22Rv1 (cell line): ENCODE data around the gene CHST6.
"Not testable (repeated sequence)": the region's sequence is repeated elsewhere in the genome, so short reads cannot be mapped to it uniquely, and the experiment has no call there.

Experiments used
- ZFX ChIP-seq: fragments of 450-650 bp; IDR thresholded peaks from 2 replicates; pipeline ENCODE4 v1.6.1; 2017; ENCODE audit warnings: antibody characterized with exemption, borderline replicate concordance
- TF ChIP-seq, protein P1 (sequence below): fragments of 450-650 bp; IDR thresholded peaks from 2 replicates; pipeline ENCODE4 v1.5.1; 2017; ENCODE audit warnings: mild to moderate bottlenecking

DNA sequence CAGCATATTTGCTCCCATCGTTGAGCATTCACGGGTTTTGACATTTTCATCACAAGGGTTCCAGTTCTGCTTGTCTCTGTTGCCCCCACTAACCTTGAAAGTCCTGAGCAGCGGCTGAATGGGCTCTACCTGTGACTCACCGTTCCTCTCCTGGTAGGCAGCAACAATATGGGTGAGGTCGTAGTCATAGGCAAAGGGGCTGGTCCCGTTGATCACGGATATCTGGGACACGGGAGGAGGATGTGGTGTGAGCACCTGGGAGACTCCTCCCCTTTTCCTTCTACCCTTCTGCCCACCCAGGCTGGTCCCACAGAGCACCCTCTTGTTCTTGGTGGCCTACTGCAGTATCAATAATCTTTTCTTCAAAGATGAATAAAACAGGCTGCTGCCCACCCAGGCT is 47.2 kb upstream of the CHST6 start:
- TF ChIP-seq, protein P1, sequence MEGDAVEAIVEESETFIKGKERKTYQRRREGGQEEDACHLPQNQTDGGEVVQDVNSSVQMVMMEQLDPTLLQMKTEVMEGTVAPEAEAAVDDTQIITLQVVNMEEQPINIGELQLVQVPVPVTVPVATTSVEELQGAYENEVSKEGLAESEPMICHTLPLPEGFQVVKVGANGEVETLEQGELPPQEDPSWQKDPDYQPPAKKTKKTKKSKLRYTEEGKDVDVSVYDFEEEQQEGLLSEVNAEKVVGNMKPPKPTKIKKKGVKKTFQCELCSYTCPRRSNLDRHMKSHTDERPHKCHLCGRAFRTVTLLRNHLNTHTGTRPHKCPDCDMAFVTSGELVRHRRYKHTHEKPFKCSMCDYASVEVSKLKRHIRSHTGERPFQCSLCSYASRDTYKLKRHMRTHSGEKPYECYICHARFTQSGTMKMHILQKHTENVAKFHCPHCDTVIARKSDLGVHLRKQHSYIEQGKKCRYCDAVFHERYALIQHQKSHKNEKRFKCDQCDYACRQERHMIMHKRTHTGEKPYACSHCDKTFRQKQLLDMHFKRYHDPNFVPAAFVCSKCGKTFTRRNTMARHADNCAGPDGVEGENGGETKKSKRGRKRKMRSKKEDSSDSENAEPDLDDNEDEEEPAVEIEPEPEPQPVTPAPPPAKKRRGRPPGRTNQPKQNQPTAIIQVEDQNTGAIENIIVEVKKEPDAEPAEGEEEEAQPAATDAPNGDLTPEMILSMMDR = not testable (repeated sequence)
- TF ChIP-seq ZFX = not testable (repeated sequence)
